SH-SY5Y (cell line): ENCODE results near the gene ALKBH7.

Experiments
- GATA2 ChIP-seq: IDR thresholded peaks from 2 replicates; pipeline ENCODE4 v1.6.1; 2011; ENCODE audit warnings: mild to moderate bottlenecking, low read depth, low read length
- GATA3 ChIP-seq: IDR thresholded peaks from 2 replicates; pipeline ENCODE4 v1.6.1; 2011; ENCODE audit warnings: low read depth, mild to moderate bottlenecking, low read length, moderate library complexity

- TF ChIP-seq GATA2 (no peak), GATA3 (no peak)
Observed at GRCh38 chr19:6413291-6413690, 40.7 kb downstream of the ALKBH7 start.
